Stimulated activated CD4-positive, alpha-beta T cell treated with anti-CD3 and anti-CD28 coated beads, Interleukin-4, amount 100 ng/mL, for 1 hour (primary cell): ENCODE measurements around the gene WDR70.
"Not testable (repeated sequence)": the region's sequence is repeated elsewhere in the genome, so short reads cannot be mapped to it uniquely, and the experiment has no call there.

Source experiments
- DNase-seq: peaks from one replicate; pipeline ENCODE4 v3.0.0-alpha.2; 2020

Gene WDR70

DNA sequence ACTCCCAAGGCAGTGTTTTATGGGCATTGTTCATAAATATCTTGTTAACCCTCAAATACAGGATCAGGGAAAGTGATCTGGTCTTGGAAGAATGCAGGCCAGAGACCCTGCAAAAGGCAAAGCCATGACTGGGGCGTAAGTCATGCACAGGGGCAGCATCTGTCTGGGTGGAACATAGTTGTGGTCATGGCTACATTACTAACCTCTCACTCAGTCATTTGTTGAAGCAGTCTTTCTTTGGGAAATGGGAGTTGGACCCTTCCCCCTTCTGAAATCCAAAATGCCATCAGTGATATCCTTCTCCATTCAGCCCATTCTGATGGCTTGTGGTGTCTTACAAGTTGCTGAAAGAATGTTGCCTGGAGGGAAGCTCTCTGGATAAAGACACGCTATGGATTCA lies 392.6 kb downstream of the WDR70 start:
- no peak for DNase-seq

DNA sequence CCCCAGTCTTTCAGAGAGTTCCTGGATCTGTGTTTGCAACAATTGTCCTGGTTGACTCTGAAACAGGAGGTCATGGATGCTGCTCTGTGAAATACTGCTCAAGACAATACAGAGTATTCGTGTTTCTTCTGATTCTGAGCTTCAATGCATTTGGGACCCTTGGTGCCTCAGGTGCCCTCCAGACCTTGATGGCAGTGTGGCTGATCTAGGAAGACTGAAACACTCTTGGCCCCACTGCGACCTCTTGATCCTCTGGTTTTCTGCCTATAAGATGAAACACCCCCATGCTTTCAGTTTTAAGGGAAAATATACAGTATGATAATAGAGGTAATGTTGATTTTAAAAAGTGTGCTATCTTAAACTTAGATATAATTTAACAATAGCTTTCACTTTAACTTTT lies 393.1 kb downstream of the WDR70 start:
- DNase-seq, result no peak

DNA sequence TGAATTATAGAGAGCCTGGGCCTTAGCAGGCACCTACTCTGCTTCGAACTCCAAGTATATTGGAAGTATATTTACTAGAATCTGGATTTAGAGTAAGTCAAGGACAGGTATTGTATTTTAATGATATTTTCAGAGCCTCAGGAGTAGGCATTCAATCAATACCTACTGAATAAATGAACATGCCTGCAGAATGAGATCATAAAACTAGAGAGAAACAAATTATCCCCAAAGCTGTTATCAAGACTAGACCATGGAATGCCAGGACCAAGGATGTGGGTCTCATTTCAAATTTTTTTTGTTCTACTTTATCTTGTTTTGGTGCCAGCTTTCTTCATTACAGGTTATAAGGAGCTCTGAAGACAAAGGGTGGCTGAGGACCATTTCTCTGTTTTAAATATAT lies 394.7 kb downstream of the WDR70 start:
- DNase-seq, result no peak

DNA sequence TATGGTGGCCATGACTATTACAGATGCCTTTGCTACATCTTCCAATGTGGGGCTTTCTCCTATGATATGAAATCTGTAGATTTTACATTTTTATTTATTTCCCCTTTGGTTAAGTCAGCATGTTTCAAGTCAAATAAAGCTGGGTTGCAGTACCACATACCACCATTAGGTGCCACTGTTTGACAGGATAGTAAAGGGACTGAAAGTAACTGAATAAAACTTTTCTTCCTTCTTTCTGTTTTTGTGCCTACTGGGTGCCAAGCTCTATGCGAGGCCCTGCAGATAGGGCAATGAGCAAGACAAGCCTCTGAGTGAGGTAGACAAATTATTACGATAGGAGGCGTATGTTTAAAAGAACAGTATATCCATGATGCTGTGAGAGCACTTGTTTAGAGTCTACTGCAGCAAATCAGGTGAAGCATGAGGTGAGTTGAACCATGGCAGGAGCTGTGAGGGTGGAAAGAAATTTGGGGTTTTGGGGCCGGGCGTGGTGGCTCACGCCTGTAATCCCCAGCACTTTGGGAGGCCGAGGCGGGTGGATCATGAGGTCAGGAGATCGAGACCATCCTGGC lies 395.9 kb downstream of the WDR70 start:
- no peak for DNase-seq

DNA sequence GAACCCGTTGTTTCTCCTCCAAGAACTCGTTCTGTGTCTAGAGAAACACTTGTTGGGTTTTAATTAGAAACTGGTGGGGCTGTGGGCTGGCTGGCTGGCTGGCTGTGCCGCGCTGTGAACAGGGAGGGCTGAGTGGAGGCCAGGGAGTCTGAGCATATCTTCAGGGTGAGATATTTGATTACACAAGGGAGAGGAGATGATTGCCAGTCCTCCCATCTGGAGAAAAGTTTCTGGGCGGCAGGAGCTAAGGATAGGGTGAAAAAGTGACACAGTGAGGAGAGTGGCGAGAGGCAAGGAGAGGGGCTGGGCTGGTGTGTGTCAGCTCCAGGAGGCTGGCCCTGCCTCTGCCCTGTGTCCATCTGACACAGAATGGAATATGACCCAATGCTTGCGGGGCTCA lies 397.7 kb downstream of the WDR70 start:
- no peak for DNase-seq

DNA sequence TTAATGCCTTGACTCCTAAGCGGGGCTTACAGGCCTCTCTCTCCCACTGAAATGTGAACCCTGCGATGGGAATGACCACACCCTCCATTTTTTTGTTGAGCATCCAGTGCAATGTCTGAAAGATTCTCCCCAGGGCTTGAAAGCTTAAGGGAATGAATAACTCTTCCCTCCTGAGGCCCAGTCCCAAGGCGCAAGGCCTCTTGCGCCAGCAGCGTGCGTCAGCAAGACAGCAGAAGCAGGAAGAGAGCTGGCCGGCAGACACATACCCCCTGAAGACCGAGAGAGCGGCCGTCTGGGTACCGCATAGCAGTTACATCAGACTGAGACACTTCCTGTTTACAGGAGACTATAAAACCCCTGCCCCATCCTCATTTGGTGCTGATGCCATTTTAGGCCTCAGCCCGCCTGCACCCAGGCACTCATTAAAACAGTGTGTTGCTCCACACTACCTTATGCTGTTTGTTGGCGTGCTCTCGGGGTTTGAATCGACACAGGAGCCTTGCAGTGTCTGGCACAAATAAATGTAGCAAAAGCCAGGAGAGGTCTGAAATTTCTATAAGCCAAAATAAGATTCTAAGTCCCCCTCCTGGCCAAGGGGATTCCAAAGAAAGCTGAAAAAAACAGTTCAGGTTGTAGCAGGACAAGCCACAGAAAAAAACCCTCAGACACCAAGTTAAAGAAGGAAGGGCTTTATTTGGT lies 398.5 kb downstream of the WDR70 start:
- no peak for DNase-seq

DNA sequence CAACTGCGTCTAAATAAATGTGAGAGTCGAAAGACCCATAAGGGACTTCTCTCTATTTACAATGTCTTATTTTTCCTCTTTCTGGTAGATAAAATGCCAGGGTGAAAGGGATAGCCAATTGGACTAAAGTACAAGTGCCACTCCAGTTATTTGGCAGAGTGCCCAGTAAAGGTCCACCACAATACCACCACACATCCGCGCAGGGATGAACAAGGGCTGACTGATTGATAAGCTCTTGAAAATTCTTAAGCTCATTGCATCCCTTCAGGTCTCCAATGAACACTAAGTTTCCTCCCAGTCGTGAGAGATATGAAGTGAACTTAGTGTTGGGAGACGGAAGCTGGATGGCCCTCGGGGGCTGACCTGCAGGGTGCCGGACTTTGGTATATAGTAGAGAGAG lies 402.3 kb downstream of the WDR70 start:
- not testable (repeated sequence) for DNase-seq

DNA sequence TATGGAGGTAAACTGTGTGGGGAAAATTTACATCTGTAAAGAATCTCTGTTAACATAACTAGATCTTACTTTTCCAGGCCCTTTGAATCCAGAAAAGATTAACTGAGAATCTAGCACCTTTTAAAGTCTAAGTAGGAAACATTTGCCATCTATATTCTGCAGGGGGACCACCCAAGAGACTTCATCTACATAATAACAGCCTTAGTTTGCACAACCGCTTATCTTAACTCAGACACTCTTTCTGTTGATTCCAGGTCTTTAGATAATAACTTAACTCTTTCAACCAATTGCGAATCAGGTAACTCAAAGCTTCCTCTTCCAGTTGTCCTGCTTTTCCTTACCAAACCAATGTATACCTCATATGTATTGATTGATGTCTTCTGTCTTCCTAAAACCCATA lies 407.3 kb downstream of the WDR70 start:
- no peak for DNase-seq

DNA sequence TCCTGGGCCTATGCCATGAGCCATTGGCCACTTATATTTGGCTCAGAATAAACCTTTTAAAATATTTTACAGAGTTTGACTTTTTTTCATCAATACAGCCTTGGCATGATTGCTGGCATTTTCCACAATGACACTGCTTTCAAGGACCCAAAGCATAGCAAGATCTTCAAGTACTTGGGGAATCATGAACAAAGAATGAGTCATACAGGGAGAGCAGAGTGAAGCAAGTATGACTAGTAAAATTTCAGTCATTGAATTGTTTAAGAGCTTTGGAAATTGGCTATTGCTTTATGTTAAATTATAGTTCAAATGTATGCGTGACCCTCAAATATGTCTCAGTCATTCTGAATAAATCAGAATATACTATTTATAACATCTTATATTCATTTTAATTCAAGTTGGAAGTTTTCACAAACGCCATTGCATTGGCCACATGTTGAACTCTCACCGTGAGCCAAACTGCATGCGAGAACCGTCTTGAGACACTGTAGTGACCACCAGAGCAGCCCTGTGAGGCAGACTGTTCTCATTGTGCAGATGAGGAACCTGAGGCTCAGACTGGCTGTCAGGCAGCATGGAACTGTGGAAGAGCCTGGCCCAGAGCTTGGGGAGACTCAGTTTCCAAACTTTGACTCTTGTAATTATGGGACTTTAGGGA lies 407.9 kb downstream of the WDR70 start:
- DNase-seq, result no peak

DNA sequence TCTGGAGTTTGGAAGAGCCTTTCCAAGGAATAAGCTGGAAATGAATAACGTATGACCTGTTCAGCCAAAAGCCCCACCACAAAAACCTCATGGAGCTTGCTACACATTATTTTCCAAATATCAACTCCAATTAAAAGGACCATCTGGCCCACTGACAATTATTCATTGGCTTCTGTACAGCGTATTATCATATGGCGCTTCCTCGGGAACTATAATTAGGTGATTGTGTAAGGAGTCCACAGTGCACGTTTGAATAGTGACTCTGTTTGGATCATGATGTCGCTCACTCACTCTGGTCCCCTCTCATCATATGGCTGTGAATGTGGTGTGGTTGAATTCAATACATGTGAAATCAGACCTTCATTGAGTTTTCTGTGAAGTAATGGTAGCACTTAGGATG lies 408.6 kb downstream of the WDR70 start:
- no peak for DNase-seq

DNA sequence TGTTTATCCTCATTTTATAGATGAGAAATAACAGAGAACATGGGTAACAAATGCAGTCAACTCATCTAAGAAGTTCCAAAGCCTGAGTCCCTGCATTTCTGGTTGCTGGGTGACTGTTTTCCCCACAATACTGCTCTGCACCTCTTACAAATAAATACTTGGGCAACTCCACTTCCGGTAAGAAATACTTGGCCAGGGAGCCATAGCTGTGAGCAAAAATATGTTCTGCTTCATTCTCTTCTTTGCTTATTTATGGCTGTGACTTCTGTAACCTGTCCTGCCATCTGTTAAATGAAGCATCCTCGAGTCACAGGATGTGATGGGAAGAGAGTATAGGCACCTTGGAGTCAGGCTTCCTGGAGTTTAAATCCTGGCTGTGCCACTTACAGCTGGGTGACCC lies 410.9 kb downstream of the WDR70 start:
- no peak for DNase-seq

DNA sequence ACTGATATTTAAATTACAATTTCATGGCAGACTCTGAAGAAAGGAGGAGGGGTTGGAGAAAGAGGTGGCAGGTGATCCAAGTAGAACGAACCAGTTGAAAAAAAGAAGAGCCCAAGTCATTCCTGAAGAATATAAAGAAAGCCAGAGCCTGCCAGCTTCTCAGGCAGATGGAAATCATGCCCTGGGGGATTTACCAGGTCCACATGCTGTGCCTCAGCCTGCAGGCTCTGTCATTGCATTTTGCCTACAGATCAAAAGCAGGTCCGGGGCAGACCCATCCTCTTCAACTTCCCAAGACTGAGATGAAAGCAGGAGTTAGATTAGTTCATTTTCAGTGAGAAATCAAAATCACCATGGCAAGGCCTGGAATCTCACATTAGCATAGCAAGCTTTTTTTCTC lies 412.2 kb downstream of the WDR70 start:
- DNase-seq, result no peak

DNA sequence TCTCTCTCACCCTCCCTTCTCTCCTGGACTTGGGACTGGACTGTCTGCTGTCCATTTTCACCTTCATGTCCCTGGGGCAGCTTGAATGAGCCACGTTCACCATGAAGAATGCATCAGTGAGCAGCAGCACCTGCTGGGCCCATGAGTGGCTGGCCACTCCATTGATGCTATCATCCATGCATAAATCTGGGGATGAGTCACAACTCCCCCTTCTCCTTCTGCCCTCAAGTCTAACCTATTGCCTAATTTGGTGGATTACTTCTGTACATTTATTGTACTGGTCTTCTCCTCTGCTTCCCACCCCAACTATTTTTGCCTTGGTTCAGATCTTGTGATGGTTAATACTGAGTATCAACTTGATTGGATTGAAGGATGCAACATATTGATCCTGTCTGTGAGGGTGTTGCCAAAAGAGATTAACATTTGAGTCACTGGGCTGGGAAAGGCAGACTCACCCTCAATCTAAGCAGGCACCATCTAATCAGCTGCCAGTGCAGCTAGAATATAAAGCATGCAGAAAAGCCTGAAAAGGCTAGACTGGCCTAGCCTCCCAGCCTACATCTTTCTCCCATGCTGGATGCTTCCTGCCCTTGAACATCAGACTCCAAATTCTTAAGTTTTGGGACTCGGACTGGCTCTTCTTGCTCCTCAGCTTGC lies 414.0 kb downstream of the WDR70 start:
- no peak for DNase-seq

DNA sequence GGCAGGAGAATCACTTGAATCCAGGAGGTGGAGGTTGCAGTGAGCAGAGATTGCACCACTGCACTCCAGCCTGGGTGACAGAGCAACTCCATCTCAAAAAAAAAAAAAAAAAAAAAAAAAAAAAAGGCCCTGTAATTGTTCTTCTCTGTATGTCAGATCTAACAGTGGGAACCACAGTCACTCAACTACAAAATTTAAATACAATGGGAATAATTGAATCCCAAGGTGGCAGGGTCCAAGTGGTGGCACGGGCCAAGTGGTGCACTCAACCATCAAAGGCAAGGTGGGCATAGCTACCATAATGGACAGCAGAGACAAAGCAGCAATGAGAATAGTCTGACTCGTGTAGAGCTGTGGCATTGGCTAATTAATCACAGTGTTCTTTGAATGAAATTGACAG lies 416.2 kb downstream of the WDR70 start:
- DNase-seq, result not testable (repeated sequence)

DNA sequence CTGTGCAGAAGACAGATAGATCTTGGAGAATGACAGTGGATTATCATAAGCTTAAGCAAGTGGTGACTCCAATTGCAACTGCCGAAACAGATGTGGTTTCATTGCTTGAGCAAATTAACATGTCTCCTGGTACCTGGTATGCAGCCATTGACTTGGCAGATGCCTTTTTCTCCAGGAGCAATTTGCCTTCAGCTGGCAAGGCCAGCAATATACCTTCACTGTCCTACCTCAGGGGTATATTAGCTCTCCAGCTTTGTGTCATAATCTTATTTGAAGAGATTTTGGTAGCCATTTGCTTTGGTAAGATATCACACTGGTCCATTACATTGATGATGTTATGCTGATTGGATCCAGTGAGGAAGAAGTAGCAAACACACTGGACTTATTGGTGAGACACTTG lies 417.3 kb downstream of the WDR70 start:
- not testable (repeated sequence) for DNase-seq

DNA sequence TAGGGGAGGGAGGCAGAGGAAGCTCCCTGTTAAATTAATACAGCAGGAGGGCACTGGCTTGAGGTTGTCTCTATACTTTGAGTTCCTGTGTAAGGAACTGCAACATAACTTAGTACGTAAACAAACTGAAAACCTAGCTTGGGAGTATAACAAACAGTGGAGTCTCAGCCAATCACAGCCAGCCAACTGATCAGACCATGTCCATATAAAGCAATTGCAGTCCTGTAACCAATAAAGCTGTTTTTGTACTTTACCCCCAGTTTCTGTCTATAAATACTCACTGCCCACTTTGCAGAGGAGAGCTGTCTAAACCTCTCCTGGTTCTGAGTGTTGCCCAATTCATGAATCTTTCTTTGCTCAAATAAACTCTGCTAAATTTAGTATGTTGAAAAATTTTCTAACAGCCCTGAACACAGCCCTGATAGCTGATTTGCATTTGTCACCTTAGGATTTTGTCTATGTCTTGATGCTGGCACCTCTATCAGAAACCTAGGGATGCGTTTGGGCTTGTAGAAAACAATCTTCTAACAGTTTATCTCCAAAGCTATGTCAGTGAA lies 420.8 kb downstream of the WDR70 start:
- no peak for DNase-seq

DNA sequence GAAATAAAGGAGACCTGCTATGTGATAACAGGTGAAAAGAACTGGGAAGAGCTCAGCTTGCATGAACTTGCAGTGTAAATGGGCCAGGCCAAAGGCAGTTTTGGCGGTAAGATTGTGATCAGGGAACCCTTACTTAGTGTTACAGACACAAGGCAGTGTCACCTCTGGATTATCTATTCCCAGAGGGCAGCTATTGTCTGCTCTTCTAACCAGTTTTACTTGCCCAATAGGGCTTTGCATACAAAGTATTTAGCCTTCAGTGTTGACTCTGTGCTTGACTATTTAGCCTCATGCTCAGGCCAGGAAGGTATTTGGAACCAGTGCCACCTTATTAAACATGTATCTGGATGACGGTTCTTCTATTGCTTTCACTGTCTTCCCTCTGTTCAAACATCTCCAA lies 422.4 kb downstream of the WDR70 start:
- no peak for DNase-seq
